Lung (tissue), 12 donors: ENCODE measurements around the gene SCYGR1. TPM values are rescaled to one million over a fixed set of nuclear protein-coding genes. Genes with fewer than 3 reads are reported as not detected.

Source experiments
- ATAC-seq: fragments of 200-7000 bp; cut with Tn5 transposase; one replicate; pipeline ENCODE4 v1.9.1; 2020; ENCODE audit warnings: moderate number of reproducible peaks; ENCODE audit not compliant: insufficient read depth, low FRiP score
- DNase-seq, 3 donors: peaks; one replicate each; pipeline ENCODE4 v3.0.0-alpha.2; 2013 to 2017
- H3K27ac ChIP-seq, 2 donors: one replicate each; pipeline ENCODE4 v1.5.1; 2013; ENCODE audit warnings: mild to moderate bottlenecking in 2 of 2, moderate library complexity in 2 of 2, control low read depth in 1 of 2, inconsistent platforms in 1 of 2, low read depth in 1 of 2, low read length in 1 of 2
- H3K27me3 ChIP-seq, 3 donors: one replicate each; pipeline ENCODE4 v1.5.1; 2013; ENCODE audit warnings: low read length in 2 of 3; ENCODE audit not compliant: control insufficient read depth in 3 of 3, insufficient read depth in 3 of 3
- H3K36me3 ChIP-seq, 4 donors: one replicate each; pipeline ENCODE4 v1.5.1; 2013; ENCODE audit warnings: low read length in 4 of 4, mild to moderate bottlenecking in 1 of 4, moderate library complexity in 1 of 4; ENCODE audit not compliant: control insufficient read depth in 4 of 4, insufficient read depth in 4 of 4
- H3K4me1 ChIP-seq, 5 donors: one replicate each; pipeline ENCODE4 v1.5.1; 2013; ENCODE audit warnings: low read length in 5 of 5, mild to moderate bottlenecking in 2 of 5, moderate library complexity in 1 of 5; ENCODE audit not compliant: control insufficient read depth in 5 of 5, insufficient read depth in 5 of 5
- H3K4me3 ChIP-seq: one replicate; pipeline ENCODE4 v1.5.1; 2013; ENCODE audit warnings: mild to moderate bottlenecking, control low read depth, moderate library complexity
- H3K9ac ChIP-seq, 2 donors: one replicate each; pipeline ENCODE4 v1.5.1; 2013; ENCODE audit warnings: low read length in 2 of 2, control low read depth in 1 of 2; ENCODE audit not compliant: insufficient read depth in 1 of 2
- H3K9me3 ChIP-seq, 4 donors: one replicate each; pipeline ENCODE4 v1.5.1; 2013; ENCODE audit warnings: low read length in 3 of 4, mild to moderate bottlenecking in 1 of 4, moderate library complexity in 1 of 4; ENCODE audit not compliant: control insufficient read depth in 4 of 4, insufficient read depth in 3 of 4
- CTCF ChIP-seq: IDR thresholded peaks from 2 replicates; pipeline ENCODE4 v1.5.1; 2012; ENCODE audit warnings: mild to moderate bottlenecking; ENCODE audit errors: control extremely low read depth, extremely low read depth
- WGBS, 2 donors: extraction: QIAGEN DNeasy Blood & Tissue Kit; methylation state at CpG; one replicate each; pipeline ENCODE4 v1.1.7; 2013; 5-methylcytosine and 5-hydroxymethylcytosine counted together
- polyA plus RNA-seq, 2 donors: library from polyadenylated mRNA; stranded (reverse); fragments of 200-250 nt; gene quantifications; one replicate each; pipeline ENCODE4 v1.2.1, GENCODE V29; 2013
- total RNA-seq, 2 donors: library from RNA; depleted of rRNA in 1 of 2; stranded (reverse); fragments of >200 nt in 1 of 2; gene quantifications; one replicate each; pipeline ENCODE4 v1.2.1, GENCODE V29; 2014 to 2021
- donor health status: control.
- donor health status: control.
- donor health status: Bipolar disorder and iron deficiency.
- donor health status: healthy.
- donor health status: DM: yes; HTN: yes; CAD: no.

Gene SCYGR1
- total and polyA plus RNA-seq, 4 donors: not detected

GRCh38 chr2:227413371-227413770, 25.6 kb upstream of the SCYGR1 start:
- no peaks in the 10 kb centered on the region for H3K36me3 ChIP-seq
- H3K9me3 ChIP-seq: no peaks in the 10 kb centered on the region
- H3K4me1 ChIP-seq: peaks cover 0 to 2% (median 0%) of the 10 kb centered on the region in 5 donors
- no peak for TF ChIP-seq CTCF
- H3K27me3 ChIP-seq: no peaks in the 10 kb centered on the region
- WGBS, 2 donors: 73 to 79% methylated on average over 8 of the region's 8 CpGs
- H3K27ac ChIP-seq: no peak overlapping the region
- no peak overlapping the region for H3K4me3 ChIP-seq
- DNase-seq (no peak), ATAC-seq (no peak)
- no peak overlapping the region for H3K9ac ChIP-seq

- no peak for TF ChIP-seq CTCF
These were observed 25.1 kb upstream of the SCYGR1 start for GRCh38 chr2:227412877-227413276.

GRCh38 chr2:227411990-227412350, 24.2 kb upstream of the SCYGR1 start:
- no peak for TF ChIP-seq CTCF
- Histone ChIP-seq H3K27me3 (no peaks in the 10 kb centered on the region), H3K27ac (no peak overlapping the region), H3K4me1 (peaks cover 0 to 2% (median under 1%) of the 10 kb centered on the region in 5 donors), H3K4me3 (no peak overlapping the region), H3K36me3 (no peaks in the 10 kb centered on the region), H3K9ac (no peak overlapping the region), H3K9me3 (no peaks in the 10 kb centered on the region)
- DNase-seq: no peak
- ATAC-seq: no peak
- WGBS, 2 donors: 81 to 97% methylated on average over 3 of the region's 3 CpGs

More at GRCh38 chr2:227412877-227413276, 25.1 kb upstream of the SCYGR1 start:
- H3K27me3 ChIP-seq: no peaks in the 10 kb centered on the region
- no peak overlapping the region for H3K9ac ChIP-seq
- H3K27ac ChIP-seq: no peak overlapping the region
- no peak for DNase-seq
- no peaks in the 10 kb centered on the region for H3K9me3 ChIP-seq
- H3K4me1 ChIP-seq: peaks cover 0 to 2% (median 0%) of the 10 kb centered on the region in 5 donors
- H3K36me3 ChIP-seq: no peaks in the 10 kb centered on the region
- ATAC-seq: no peak
- 87 to 90% methylated on average over 5 of the region's 5 CpGs for WGBS, 2 donors
- no peak overlapping the region for H3K4me3 ChIP-seq

- Histone ChIP-seq H3K27me3 (no peaks in the 10 kb centered on the region), H3K9me3 (no peaks in the 10 kb centered on the region), H3K4me1 (peaks cover 0 to 6% (median 2%) of the 10 kb centered on the region in 5 donors), H3K27ac (no peak overlapping the region), H3K4me3 (no peak overlapping the region), H3K9ac (no peak overlapping the region), H3K36me3 (no peaks in the 10 kb centered on the region)
- TF ChIP-seq CTCF: no peak
- 87 to 96% methylated on average over 9 of the region's 9 CpGs for WGBS, 2 donors
- ATAC-seq (no peak), DNase-seq (no peak)
These were observed 23.7 kb upstream of the SCYGR1 start for GRCh38 chr2:227411320-227411989.
